Epidermal melanocyte (primary cell): ENCODE results near the gene LRP5.
"Not testable (repeated sequence)": the region's sequence is repeated elsewhere in the genome, so short reads cannot be mapped to it uniquely, and the experiment has no call there.

Experiments used
- DNase-seq: peaks from one replicate; pipeline ENCODE4 v3.0.0; 2011; ENCODE audit warnings: low spot score; ENCODE audit not compliant: insufficient read length

LRP5 gene

GRCh38 chr11:68282141-68282860, 30.1 kb upstream of the LRP5 start:
- DNase-seq = no peak

- DNase-seq = no peak
These were observed 29.5 kb upstream of the LRP5 start for GRCh38 chr11:68282861-68283230.

GRCh38 chr11:68284588-68284987, 27.8 kb upstream of the LRP5 start:
- DNase-seq = not testable (repeated sequence)

GRCh38 chr11:68287419-68287818, 25.0 kb upstream of the LRP5 start:
- no peak for DNase-seq

- no peak for DNase-seq
These were observed 22.9 kb upstream of the LRP5 start for GRCh38 chr11:68289456-68289855.

GRCh38 chr11:68293708-68294107, 18.7 kb upstream of the LRP5 start:
- no peak for DNase-seq

GRCh38 chr11:68295271-68295670, 17.1 kb upstream of the LRP5 start:
- no peak for DNase-seq

- DNase-seq = no peak
These were observed 16.5 kb upstream of the LRP5 start for GRCh38 chr11:68295940-68296339.

GRCh38 chr11:68296344-68297051, 15.9 kb upstream of the LRP5 start:
- DNase-seq = no peak

GRCh38 chr11:68297052-68297378, 15.4 kb upstream of the LRP5 start:
- DNase-seq = no peak

GRCh38 chr11:68297494-68297811, 14.9 kb upstream of the LRP5 start:
- DNase-seq = no peak

GRCh38 chr11:68297812-68298658, 14.4 kb upstream of the LRP5 start:
- DNase-seq = peak; percentile 72

- DNase-seq = no peak
These were observed 13.5 kb upstream of the LRP5 start for GRCh38 chr11:68298659-68299516.

GRCh38 chr11:68299517-68299879, 12.9 kb upstream of the LRP5 start:
- DNase-seq = not testable (repeated sequence)

GRCh38 chr11:68300076-68300830, 12.1 kb upstream of the LRP5 start:
- DNase-seq = no peak

GRCh38 chr11:68302256-68302655, 10.1 kb upstream of the LRP5 start:
- no peak for DNase-seq

- no peak for DNase-seq
These were observed 9.7 kb upstream of the LRP5 start for GRCh38 chr11:68302670-68303069.

- no peak for DNase-seq
These were observed 9.3 kb upstream of the LRP5 start for GRCh38 chr11:68303083-68303482.

GRCh38 chr11:68303982-68304780, 8.2 kb upstream of the LRP5 start:
- no peak for DNase-seq

GRCh38 chr11:68306636-68307035, 5.8 kb upstream of the LRP5 start:
- no peak for DNase-seq
